IMR-90 (cell line): Measurements from ENCODE around the gene KIF16B. TPM values are rescaled to one million over a fixed set of nuclear protein-coding genes. Genes with fewer than 3 reads are reported as not detected.

Source experiments
- ATAC-seq: fragments of 200-7000 bp; cut with Tn5 transposase; 2 replicates; pipeline ENCODE4 v1.9.1; 2020; ENCODE audit warnings: low read depth, mild to moderate bottlenecking, moderate library complexity
- BruUV-seq: library from RNA; stranded (reverse); fragments of 400-500 nt; replicated peaks from 2 replicates; lab custom pipeline; 2021; lab: Mats Ljungman, UMichigan
- CTCF ChIA-PET: fragments of 300-600 bp; formaldehyde crosslinking; extraction: SDS; loops from one replicate; lab custom pipeline; 2021; ENCODE audit warnings: antibody characterized with exemption; lab: Yijun Ruan, JAX
- POLR2A ChIA-PET: fragments of 300-600 bp; sonication (Branson Sonifier 250); formaldehyde crosslinking; loops from one replicate; lab custom pipeline; 2022; ENCODE audit warnings: antibody characterized with exemption; ENCODE audit not compliant: unreplicated experiment; lab: Charles Lee
- DNase-seq: peaks from one replicate; pipeline ENCODE4 v3.0.0; 2013
- H2AFZ ChIP-seq: replicated peaks from 2 replicates; pipeline ENCODE3; 2013; ENCODE audit warnings: low read length, mild to moderate bottlenecking; ENCODE audit not compliant: poor library complexity
- H2AK5ac ChIP-seq: 2 replicates; pipeline ENCODE4 v1.6.1; 2013; ENCODE audit warnings: low read depth, low read length, inconsistent platforms
- H2AK9ac ChIP-seq: replicated peaks from 2 replicates; pipeline ENCODE3; 2013; ENCODE audit warnings: mild to moderate bottlenecking, low read depth, low read length, moderate library complexity; ENCODE audit not compliant: poor library complexity
- H2BK120ac ChIP-seq: 2 replicates; pipeline ENCODE4 v1.6.1; 2013; ENCODE audit warnings: low read depth, low read length, inconsistent platforms
- H2BK15ac ChIP-seq: 3 replicates; pipeline ENCODE4 v1.6.1; 2013; ENCODE audit warnings: low read depth, low read length, inconsistent platforms
- H2BK20ac ChIP-seq: 2 replicates; pipeline ENCODE4 v1.6.1; 2013; ENCODE audit warnings: low read depth, mild to moderate bottlenecking, inconsistent platforms, low read length, moderate library complexity
- H2BK5ac ChIP-seq: 2 replicates; pipeline ENCODE4 v1.6.1; 2013; ENCODE audit warnings: mild to moderate bottlenecking, low read depth, low read length, inconsistent platforms; ENCODE audit not compliant: poor library complexity, severe bottlenecking
- H3K14ac ChIP-seq: replicated peaks from 2 replicates; pipeline ENCODE4 v1.6.1; 2013; ENCODE audit warnings: low read depth, low read length, inconsistent platforms
- H3K18ac ChIP-seq: 2 replicates; pipeline ENCODE4 v1.6.1; 2013; ENCODE audit warnings: low read depth, low read length, control low read depth
- H3K23ac ChIP-seq: 2 replicates; pipeline ENCODE4 v1.6.1; 2013; ENCODE audit warnings: low read depth, low read length, inconsistent platforms
- H3K27ac ChIP-seq: 2 replicates; pipeline ENCODE4 v1.5.1; 2013; ENCODE audit warnings: mild to moderate bottlenecking, control low read depth, low read length; ENCODE audit not compliant: insufficient read depth
- H3K27me3 ChIP-seq: 2 replicates; pipeline ENCODE4 v1.6.1; 2013; ENCODE audit warnings: low read length; ENCODE audit not compliant: control insufficient read depth, insufficient read depth
- H3K36me3 ChIP-seq: 2 replicates; pipeline ENCODE4 v1.6.1; 2013; ENCODE audit warnings: low read length, mixed read lengths; ENCODE audit not compliant: control insufficient read depth, insufficient read depth
- H3K4ac ChIP-seq: 2 replicates; pipeline ENCODE4 v1.6.1; 2013; ENCODE audit warnings: low read depth, low read length, inconsistent platforms
- H3K4me1 ChIP-seq: 2 replicates; pipeline ENCODE4 v1.6.1; 2013; ENCODE audit warnings: low read length, mixed read lengths; ENCODE audit not compliant: control insufficient read depth, insufficient read depth
- H3K4me2 ChIP-seq: 2 replicates; pipeline ENCODE4 v1.6.1; 2013; ENCODE audit warnings: low read depth, mild to moderate bottlenecking, control low read depth, low read length, moderate library complexity
- H3K4me3 ChIP-seq: 2 replicates; pipeline ENCODE4 v1.5.1; 2013; ENCODE audit warnings: low read depth, mild to moderate bottlenecking, control low read depth, low read length, moderate library complexity; ENCODE audit not compliant: insufficient read depth
- H3K56ac ChIP-seq: 2 replicates; pipeline ENCODE4 v1.6.1; 2013; ENCODE audit warnings: low read length, inconsistent platforms; ENCODE audit not compliant: insufficient read depth; ENCODE audit errors: extremely low read depth
- H3K79me1 ChIP-seq, 2 experiments: 2 replicates each; pipeline ENCODE4 v1.6.1; 2013; ENCODE audit warnings: low read length in 2 of 2, inconsistent platforms in 1 of 2, low read depth in 1 of 2
- H3K9ac ChIP-seq: 2 replicates; pipeline ENCODE4 v1.6.1; 2013; ENCODE audit warnings: low read depth, low read length, control low read depth
- H3K9me1 ChIP-seq: 2 replicates; pipeline ENCODE4 v1.6.1; 2013; ENCODE audit warnings: low read length, inconsistent platforms; ENCODE audit not compliant: insufficient read depth
- H3K9me3 ChIP-seq: 2 replicates; pipeline ENCODE4 v1.6.1; 2013; ENCODE audit warnings: low read length; ENCODE audit not compliant: control insufficient read depth, insufficient read depth
- H4K20me1 ChIP-seq: 2 replicates; pipeline ENCODE4 v1.6.1; 2013; ENCODE audit warnings: low read length, inconsistent platforms; ENCODE audit not compliant: insufficient read depth
- H4K5ac ChIP-seq: 2 replicates; pipeline ENCODE4 v1.6.1; 2013; ENCODE audit warnings: mild to moderate bottlenecking, low read depth, low read length, control low read depth
- H4K8ac ChIP-seq, 2 experiments: 2 replicates each; pipeline ENCODE4 v1.6.1; 2013; ENCODE audit warnings: low read depth in 2 of 2, low read length in 2 of 2, control low read depth in 1 of 2, inconsistent platforms in 1 of 2
- H4K91ac ChIP-seq: 2 replicates; pipeline ENCODE4 v1.6.1; 2013; ENCODE audit warnings: low read depth, low read length, inconsistent platforms; ENCODE audit not compliant: insufficient read depth
- BHLHE40 ChIP-seq: fragments of 150-350 bp; IDR thresholded peaks from 2 replicates; pipeline ENCODE4 v1.6.1; 2016; ENCODE audit warnings: mild to moderate bottlenecking, low read depth, low read length
- CEBPB ChIP-seq: IDR thresholded peaks from 2 replicates; pipeline ENCODE4 v1.6.1; 2012; ENCODE audit warnings: low read depth, low read length, improper control_type of control experiment
- CTCF ChIP-seq: conservative IDR thresholded peaks from 2 replicates; pipeline ENCODE4 v1.5.1; 2012; ENCODE audit warnings: mild to moderate bottlenecking, low read depth, low read length, improper control_type of control experiment
- ELK1 ChIP-seq: fragments of 150-350 bp; IDR thresholded peaks from 2 replicates; pipeline ENCODE4 v1.6.1; 2016; ENCODE audit warnings: low read depth, mild to moderate bottlenecking, low read length, moderate library complexity, borderline replicate concordance
- MAFK ChIP-seq: IDR thresholded peaks from 2 replicates; pipeline ENCODE4 v1.6.1; 2012; ENCODE audit warnings: low read depth, low read length, improper control_type of control experiment
- MAZ ChIP-seq: IDR thresholded peaks from 2 replicates; pipeline ENCODE4 v1.6.1; 2012; ENCODE audit warnings: low read depth, mild to moderate bottlenecking, low read length, improper control_type of control experiment, moderate library complexity, borderline replicate concordance
- MXI1 ChIP-seq: IDR thresholded peaks from 2 replicates; pipeline ENCODE4 v1.6.1; 2012; ENCODE audit warnings: low read depth, mild to moderate bottlenecking, low read length, moderate library complexity, borderline replicate concordance
- NFE2L2 ChIP-seq: fragments of 150-350 bp; IDR thresholded peaks from 2 replicates; pipeline ENCODE4 v1.6.1; 2016; ENCODE audit warnings: low read depth, mild to moderate bottlenecking, low read length
- POLR2A ChIP-seq: IDR thresholded peaks from 2 replicates; pipeline ENCODE4 v1.6.1; 2012; ENCODE audit warnings: mild to moderate bottlenecking, low read depth, low read length
- RAD21 ChIP-seq: IDR thresholded peaks from 2 replicates; pipeline ENCODE4 v1.6.1; 2012; ENCODE audit warnings: low read length, improper control_type of control experiment
- RFX5 ChIP-seq: IDR thresholded peaks from 2 replicates; pipeline ENCODE4 v1.8.0; 2012; ENCODE audit warnings: low read depth, mild to moderate bottlenecking, low read length, moderate library complexity
- SMC3 ChIP-seq: fragments of 150-350 bp; IDR thresholded peaks from 2 replicates; pipeline ENCODE4 v1.6.1; 2016; ENCODE audit warnings: low read depth, mild to moderate bottlenecking, antibody characterized with exemption, low read length, moderate library complexity
- USF2 ChIP-seq: fragments of 150-350 bp; IDR thresholded peaks from 2 replicates; pipeline ENCODE4 v1.6.1; 2017; ENCODE audit warnings: mild to moderate bottlenecking, antibody characterized with exemption, low read length, low read depth
- WGBS, 2 experiments: methylation state at CpG; one replicate each; pipeline versions ENCODE4 v1.1.5 to v1.1.7; 2013; ENCODE audit warnings: missing lambda C conversion rate in 2 of 2; ENCODE audit not compliant: insufficient read length in 1 of 2; ENCODE audit errors: extremely low coverage in 2 of 2; 5-methylcytosine and 5-hydroxymethylcytosine counted together
- dilution Hi-C: fragments of 300-500 bp; cut with HindIII; formaldehyde crosslinking; loops from one replicate; pipeline ENCODE4 v1.14.3; 2018; ENCODE audit warnings: low sequenced_read_pairs; ENCODE audit not compliant: unreplicated experiment
- in situ Hi-C: fragments of 300-500 bp; cut with MboI; formaldehyde crosslinking; loops from 3 replicates; pipeline ENCODE4 v1.14.3; 2019; ENCODE audit warnings: low sequenced_read_pairs, inconsistent platforms, mixed read lengths
- intact Hi-C: fragments of 100-400 bp; cut with micrococcal nuclease; formaldehyde crosslinking; loops from 2 replicates; pipeline ENCODE4 v1.10.0; 2022
- polyA plus RNA-seq, 3 experiments: library from polyadenylated mRNA; depleted of rRNA; stranded (reverse); fragments of >200 nt; gene quantifications; 2 replicates each; pipeline ENCODE4 v1.2.3, GENCODE V29; 2012; ENCODE audit warnings: low replicate concordance in 1 of 3
- total RNA-seq: library from RNA; depleted of rRNA; stranded (reverse); fragments of >200 nt; gene quantifications from 2 replicates; pipeline ENCODE4 v1.2.3, GENCODE V29; 2012

The KIF16B gene
- total and polyA plus RNA-seq, 2 of the 4 experiments (the other 2 are of a cell fraction): 4.7 to 10.0 TPM

GRCh38 chr20:16236589-16237241, 336.5 kb downstream of the KIF16B start:
- no peak overlapping the region for H2AK9ac ChIP-seq
- in situ Hi-C loops: no loop called here

More at GRCh38 chr20:16236589-16237241, 336.5 kb downstream of the KIF16B start:
- Histone ChIP-seq H2BK5ac (no peak overlapping the region), H4K20me1 (no peaks in the 10 kb centered on the region), H3K4me1 (no peaks in the 10 kb centered on the region), H4K91ac (no peak overlapping the region), H3K4me3 (no peak overlapping the region), H3K36me3 (no peaks in the 10 kb centered on the region), H3K4ac (no peak overlapping the region), H2BK15ac (no peak overlapping the region), H4K5ac (no peak overlapping the region), H3K56ac (no peak overlapping the region), H3K14ac (no peak overlapping the region), H3K4me2 (no peak overlapping the region), H3K9me1 (no peaks in the 10 kb centered on the region), H3K23ac (no peak overlapping the region), H2AFZ (no peak overlapping the region), H3K18ac (no peak overlapping the region), H3K9ac (no peak overlapping the region), H4K8ac (no peak overlapping the region), H2BK120ac (no peak overlapping the region), H2BK20ac (no peak overlapping the region), H3K27ac (no peak overlapping the region), H3K79me1 (no peaks in the 10 kb centered on the region), H3K27me3 (no peaks in the 10 kb centered on the region), H3K9me3 (peaks cover 6% of the 10 kb centered on the region; the same call in 1 of the 2 replicates), H2AK5ac (no peak overlapping the region)
- dilution Hi-C loops: no loop called here
- BruUV-seq: no TSS peak
- ChIA-PET CTCF (no interaction called here), POLR2A (no interaction called here)
- TF ChIP-seq MXI1 (no peak), POLR2A (no peak), ELK1 (no peak), NFE2L2 (no peak), RAD21 (no peak), CEBPB (no peak), CTCF (no peak), MAZ (no peak), MAFK (no peak), RFX5 (no peak), BHLHE40 (no peak), USF2 (no peak), SMC3 (no peak)
- ATAC-seq (no peak), DNase-seq (no peak)
- intact Hi-C loops: no loop called here
- WGBS, 2 experiments: no CpG with 5 or more reads among the region's 9 CpGs
